GM18499 (cell line): ENCODE data around the gene UBXN7.
"Not testable (repeated sequence)": the region's sequence is repeated elsewhere in the genome, so short reads cannot be mapped to it uniquely, and the experiment has no call there.

Experiments
- ATAC-seq: cut with Tn5 transposase; IDR thresholded peaks from one replicate; pipeline ENCODE4 v1.9.1; 2021; ENCODE audit warnings: moderate number of reproducible peaks; ENCODE audit not compliant: insufficient read depth, unreplicated experiment

UBXN7 gene, protein sequence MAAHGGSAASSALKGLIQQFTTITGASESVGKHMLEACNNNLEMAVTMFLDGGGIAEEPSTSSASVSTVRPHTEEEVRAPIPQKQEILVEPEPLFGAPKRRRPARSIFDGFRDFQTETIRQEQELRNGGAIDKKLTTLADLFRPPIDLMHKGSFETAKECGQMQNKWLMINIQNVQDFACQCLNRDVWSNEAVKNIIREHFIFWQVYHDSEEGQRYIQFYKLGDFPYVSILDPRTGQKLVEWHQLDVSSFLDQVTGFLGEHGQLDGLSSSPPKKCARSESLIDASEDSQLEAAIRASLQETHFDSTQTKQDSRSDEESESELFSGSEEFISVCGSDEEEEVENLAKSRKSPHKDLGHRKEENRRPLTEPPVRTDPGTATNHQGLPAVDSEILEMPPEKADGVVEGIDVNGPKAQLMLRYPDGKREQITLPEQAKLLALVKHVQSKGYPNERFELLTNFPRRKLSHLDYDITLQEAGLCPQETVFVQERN

DNA sequence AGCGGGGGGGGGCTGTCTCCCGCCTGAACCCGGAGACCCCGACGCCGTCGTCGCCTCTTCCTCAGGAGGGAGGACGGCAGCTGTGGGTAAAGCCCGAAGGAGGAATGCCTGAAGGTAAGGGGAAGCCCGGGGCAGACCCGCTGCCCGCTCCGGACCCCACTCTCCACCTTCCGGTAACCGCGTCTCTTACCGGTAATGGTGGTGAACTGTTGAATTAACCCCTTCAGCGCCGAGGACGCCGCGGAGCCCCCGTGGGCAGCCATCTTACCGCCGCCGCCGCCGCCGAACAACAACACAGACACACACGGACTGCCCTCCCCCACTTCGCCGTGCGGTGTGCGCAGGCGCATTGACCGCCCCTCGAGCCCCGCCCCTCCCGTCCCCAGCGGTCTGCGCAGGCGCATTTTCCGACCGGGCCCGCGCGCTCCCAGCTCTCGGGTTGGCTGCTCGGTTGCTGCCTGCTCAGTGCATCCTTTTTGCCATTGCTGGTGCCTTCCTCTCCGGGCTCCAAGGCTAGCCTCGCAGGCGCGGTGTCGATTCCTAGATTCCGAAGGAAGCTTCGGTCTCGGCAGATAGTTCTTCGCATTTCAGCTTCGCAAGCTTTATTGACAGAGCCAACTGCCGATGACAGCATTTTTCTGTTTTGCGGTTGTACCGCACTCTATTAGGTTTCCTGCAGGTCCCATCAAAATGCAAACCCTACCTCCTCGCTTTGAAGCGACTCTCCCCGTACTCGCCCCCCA is at the start of gene UBXN7:
UBXN7 (minus strand) TSS at position 291 of the 743 bp plus-strand sequence; CDS start at position 263, 28 bp downstream.
- no peak for ATAC-seq

DNA sequence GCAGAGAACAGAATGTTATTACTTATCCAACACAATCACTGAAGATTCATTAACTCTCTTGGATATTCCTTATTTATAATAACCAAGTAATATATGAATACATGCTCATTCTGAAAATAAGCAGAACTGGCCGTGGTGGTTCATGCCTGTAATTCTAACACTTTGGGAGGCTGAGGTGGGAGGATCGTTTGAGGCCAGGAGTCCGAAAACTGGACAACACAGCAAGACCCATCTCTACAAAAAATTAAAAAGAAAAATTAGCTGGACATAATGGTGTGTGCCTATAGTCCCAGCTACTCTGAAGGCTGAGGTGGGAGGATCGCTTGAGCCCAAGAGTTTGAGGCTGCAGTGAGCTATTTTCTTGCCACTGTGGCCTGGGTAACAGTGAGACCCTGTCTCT is 45.5 kb upstream of the UBXN7 start:
- ATAC-seq: no peak

DNA sequence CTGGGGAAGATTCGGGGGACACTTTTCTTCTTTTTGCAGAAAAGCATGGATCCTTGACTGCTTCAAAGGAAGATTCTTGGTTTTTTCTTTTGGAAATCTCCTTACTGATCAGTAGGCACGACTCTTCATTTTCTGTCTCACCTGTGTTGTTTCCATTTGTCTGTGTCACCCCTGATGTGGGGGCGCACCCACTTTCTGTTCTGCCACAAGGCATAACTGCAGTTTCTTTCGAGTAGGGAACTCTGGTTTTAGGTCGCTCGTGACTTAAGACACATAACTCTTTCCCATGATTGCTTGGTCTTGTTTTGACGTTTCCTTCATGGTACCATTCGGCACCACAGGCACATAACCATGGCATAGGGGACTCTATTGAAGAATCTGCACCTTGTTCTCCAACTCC is 40.1 kb upstream of the UBXN7 start:
- no peak for ATAC-seq

DNA sequence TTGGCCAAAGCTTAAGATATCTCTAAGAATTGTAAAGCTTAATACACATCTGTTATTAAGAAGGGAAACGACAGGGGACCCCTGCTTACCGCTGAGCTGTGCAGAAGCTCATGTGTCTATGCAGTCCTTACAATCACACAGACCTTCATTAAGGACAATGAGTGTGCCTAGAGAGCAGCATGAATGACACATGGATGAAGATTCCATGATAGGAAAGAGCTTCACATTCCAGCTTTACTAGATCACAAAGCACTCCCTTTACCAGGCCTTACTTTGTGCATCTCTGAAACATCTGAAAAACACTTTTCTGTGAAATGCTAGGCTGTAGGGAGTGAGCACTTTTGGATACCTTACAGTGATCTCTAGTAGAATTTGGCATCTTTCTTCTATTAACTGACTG is 39.3 kb upstream of the UBXN7 start:
- no peak for ATAC-seq

DNA sequence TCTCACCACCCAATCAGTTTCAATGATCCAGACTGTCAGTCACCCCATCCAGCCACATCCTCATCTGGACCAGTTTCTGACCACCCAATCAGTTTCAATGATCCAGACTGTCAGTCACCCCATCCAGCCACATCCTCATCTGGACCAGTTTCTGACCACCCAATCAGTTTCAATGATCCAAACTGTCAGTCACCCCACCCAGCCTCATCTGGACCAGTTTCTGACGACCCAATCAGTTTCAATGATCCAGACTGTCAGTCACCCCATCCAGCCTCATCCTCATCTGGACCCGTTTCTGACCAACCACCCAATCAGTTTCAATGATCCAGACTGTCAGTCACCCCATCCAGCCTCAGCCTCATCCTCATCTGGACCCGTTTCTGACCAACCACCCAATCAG is 38.0 kb upstream of the UBXN7 start:
- ATAC-seq: not testable (repeated sequence)

DNA sequence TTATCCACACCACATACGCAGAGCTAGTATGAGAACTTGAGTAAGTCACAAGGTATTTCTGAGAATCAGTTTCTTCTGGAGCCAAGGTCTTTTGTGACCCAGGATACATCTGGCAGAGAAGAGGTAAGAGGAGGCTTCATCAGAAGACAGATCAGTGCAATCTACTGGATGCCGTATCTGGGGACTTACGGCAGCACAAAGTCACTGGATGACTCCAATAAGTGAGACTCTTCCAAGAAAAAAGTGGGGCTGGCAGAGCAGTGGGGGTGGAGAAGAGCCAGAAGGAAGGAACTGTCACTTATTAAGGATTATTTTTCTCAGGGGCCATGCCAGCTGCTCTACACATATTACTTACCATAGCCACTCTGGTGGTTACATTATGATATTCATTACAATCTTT is 31.6 kb upstream of the UBXN7 start:
- ATAC-seq: no peak

DNA sequence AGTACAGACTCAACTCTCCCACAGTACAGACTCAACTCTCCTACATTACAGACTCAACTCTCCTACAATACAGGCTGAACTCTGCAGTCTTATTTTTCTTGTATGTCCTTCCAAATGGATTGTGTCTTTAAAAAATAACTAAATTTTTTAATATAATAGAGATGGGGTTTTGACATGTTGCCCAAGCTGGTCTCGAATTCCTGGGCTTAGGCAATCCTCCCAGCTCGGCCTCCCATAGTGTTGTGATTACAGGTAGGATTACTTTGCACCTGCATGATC is 31.2 kb upstream of the UBXN7 start:
- ATAC-seq: no peak

DNA sequence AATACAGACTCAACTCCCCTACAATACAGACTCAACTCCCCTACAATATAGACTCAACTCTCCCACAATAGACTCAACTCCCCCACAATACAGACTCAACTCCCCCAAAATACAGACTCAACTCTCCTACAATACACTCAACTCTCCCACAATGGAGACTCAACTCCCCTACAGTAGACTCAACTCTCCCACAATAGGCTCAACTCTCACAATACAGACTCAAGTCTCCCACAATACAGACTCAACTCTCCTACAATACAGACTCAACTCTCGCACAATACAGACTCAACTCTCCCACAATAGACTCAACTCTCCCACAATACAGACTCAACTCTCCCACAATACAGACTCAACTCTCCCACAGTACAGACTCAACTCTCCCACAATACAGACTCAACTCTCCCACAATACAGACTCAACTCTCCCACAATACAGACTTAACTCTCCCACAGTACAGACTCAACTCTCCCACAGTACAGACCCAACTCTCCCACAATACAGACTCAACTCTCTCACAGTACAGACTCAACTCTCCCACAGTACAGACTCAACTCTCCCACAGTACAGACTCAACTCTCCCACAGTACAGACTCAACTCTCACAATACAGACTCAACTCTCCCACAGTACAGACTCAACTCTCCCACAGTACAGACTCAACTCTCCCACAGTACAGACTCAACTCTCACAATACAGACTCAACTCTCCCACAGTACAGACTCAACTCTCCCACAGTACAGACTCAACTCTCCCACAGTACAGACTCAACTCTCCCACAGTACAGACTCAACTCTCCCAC is 30.7 kb upstream of the UBXN7 start:
- not testable (repeated sequence) for ATAC-seq

DNA sequence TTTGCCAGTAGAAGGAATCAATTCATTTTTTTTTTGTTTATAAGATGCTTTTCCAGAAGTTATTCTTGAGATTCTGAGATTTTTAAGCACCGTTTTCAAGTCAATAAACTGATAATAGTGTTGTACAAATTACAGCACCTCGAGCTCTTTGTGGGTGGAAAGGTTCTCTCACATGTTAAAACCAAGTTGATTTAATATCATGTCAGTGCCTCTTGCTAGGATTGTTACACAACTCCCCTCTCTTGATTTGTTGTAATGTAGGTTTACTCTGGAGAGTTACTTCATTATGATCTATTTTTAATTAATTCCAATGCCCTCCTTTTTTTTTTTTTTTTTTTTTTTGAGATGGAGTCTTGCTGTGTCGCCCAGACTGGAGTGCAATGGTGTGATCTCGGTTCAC is 25.8 kb upstream of the UBXN7 start:
- ATAC-seq: no peak

DNA sequence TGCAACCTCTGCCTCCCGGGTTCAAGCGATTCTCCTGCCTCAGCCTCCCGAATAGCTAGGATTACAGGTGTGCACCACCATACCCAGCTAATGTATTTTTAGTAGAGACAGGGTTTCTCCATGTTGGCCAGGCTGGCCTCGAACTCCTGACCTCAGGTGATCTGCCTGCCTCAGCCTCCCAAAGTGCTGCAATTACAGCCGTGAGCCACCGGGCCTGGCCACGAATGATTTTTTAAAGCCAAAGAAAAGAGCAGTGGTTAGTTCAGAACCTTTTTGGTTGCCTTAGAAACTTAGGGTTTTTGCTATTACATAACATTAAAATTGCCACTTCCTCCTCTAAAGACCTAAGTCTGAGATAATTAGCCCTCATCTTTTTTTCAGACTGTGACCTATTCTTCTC is 25.2 kb upstream of the UBXN7 start:
- not testable (repeated sequence) for ATAC-seq

DNA sequence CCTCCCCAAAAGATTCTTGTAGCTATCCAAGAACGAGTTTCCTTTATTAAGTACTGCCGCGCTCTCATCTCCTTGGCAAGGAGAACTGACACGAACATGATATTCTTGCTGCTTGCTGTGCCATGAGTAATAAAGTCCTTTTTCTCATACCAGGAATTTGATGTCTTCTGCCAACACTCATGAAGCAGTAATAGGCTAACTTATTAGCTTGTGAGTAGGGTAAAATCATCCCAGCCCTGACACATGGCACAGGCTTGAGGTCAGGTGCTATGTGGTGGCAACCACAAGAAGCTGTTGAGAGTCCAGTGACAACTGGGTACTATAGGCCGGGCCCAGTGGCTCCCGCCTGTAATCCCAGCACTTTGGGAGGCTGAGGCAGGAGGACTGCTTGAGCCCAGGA is 22.7 kb upstream of the UBXN7 start:
- ATAC-seq: no peak

DNA sequence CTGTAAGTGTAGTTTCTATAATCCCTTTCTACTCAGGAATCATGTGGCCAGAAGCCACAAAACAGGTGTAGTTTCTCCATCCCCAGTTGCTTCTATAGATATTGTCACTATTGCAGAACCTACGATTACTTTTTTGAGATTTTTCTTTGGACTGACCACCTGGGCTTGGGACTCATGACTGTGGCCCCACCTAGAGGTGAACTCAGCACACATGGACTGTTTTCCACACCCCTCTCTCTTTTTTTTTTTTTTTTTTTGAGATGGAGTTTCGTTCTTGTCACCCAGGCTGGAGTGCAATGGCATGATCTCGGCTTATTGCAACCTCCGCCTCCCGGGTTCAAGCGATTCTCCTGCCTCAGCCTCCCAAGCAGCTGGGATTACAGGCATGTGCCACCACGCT is 13.2 kb upstream of the UBXN7 start:
- not testable (repeated sequence) for ATAC-seq

DNA sequence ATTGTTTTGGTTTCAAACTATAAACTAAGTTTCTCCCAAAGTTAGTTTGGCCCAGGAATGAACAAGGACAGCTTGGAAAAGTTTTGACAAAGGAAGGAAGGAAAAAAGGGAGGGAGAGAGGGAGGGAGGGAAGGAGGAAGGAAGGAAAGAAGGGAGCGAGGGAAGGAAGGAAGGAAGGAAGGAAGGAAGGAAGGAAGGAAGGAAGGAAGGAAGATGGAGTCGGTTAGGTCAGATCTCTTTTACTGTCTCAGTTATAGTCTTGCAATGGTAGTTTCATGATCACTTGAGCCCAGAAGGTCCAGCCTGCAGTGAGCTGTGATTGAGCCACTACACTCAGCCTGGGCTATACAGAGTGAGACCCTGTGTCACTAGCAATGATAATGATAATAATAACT is 12.3 kb upstream of the UBXN7 start:
- ATAC-seq: no peak

DNA sequence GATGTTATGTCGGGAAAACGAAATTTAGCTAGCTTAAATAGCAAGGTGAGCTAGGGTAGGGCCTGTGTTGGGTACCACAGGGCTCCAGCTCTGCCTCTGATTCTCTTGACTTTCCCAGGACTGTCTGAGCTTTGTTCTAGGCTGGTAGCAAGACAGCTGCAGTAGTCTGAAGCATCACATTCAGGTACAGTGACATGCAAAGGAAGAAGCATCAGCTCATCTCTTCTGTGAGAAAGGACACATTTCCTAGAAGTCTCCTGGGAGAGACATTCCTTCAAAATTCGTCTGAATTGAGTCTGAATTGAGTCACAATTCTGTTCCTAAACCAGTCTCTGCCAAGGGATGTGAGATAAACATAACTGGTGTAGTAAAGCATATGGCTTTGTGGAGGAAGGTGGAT is 8.5 kb upstream of the UBXN7 start:
- ATAC-seq: peak; percentile 13

DNA sequence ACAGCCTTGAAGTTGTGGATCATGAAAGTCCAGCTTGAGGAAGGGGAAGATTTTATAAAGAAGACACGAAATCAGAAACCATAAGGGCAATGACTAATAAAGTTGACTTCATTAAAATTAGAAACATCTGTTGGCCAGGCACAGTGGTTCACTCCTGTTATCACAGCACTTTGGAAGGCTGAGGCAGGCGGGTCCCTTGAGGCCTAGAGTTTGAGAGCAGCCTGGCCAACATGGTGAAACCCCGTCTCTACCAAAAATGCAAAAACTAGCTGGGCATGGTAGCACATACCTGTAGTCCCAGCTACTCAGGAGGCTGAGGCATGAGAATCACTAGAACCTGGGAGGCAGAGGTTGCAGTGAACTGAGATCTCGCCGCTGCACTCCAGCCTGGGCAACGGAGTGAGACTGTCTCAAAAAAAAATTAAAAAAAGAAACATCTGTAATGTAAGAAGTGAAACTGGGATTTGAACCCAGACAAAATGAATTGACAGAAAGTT is 7.9 kb upstream of the UBXN7 start:
- peak; percentile 37 for ATAC-seq

DNA sequence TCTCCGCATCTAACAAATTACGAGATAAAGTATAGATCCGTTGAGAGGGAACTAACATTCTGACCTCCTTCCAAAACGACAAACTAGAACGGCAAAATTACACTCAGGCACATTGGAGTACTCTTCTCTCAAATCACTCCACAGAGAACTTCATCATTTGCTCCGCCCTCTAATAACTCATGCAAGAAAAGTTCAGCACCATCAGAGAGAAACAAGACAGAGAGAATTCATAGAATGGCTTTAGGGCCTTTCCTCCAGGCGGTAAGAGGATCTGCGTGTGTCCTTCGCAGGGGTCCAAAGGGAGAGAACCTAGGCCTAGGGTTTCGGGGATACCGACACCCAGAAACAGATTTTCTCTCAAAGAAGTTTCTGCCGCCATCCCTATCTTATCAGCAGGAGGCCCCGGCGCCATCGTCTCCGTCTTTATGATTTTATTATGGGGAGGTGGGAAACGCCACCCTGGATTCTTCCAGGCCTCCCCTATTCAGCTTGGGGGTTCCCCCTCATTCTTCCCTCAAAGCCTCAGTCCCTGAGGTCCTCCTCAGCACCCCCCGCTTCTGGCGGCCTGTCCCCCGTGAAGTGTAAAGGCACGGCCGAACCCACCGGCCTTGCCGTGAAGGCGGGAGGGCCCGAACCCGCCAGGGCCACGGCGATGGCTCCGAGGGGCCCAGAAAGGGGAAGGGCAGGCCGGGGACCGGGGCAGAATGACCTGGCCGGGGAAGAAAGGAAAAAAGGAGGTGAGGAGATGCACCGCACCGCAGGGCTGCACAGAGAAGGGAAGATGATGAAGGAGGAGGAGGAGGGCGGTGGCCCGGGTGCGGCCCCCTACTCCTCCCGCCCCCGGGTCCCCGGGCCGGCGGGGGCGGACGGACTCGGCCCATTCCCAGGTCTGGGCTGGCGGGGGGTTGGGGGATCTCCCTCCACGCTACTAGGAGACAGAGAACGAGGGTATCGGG is 768 bp downstream of the UBXN7 start:
- ATAC-seq: no peak

DNA sequence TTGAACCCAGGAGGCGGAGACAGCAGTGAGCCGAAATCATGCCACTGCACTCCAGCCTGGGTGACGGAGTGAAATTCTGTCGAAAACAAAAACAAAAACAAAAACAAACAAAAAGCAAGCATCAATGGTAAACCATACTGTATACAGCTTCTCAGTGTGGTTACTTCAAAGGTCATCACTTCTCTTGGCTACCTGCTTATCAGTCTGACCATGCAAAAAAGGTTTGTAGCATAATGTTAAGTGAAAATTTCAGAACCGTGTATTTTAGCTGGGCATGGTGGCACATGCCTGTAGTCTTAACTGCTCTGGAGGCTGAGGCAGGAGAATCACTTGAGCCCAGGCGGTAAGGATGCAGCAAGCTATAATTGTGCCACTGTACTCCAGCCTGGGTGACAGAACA is 4.2 kb downstream of the UBXN7 start:
- no peak for ATAC-seq

DNA sequence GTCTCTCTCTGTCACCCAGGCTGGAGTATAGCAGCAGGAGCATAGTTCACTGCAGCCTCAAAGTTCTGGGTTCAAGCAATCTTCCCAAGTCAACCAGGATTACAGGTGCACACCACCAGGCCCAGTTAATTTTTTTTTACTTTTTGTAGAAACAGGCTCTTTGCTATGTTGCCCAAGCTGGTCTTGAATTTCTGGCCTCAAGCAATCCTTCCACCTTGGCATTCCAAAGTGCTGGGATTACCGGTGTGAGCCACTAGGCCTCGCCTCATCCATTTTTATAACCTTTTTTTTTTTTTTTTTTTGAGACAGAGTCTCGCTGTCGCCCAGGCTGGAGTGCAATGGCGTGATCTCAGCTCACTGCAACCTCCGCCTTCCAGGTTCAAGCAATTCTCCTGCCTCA is 7.8 kb downstream of the UBXN7 start:
- not testable (repeated sequence) for ATAC-seq

DNA sequence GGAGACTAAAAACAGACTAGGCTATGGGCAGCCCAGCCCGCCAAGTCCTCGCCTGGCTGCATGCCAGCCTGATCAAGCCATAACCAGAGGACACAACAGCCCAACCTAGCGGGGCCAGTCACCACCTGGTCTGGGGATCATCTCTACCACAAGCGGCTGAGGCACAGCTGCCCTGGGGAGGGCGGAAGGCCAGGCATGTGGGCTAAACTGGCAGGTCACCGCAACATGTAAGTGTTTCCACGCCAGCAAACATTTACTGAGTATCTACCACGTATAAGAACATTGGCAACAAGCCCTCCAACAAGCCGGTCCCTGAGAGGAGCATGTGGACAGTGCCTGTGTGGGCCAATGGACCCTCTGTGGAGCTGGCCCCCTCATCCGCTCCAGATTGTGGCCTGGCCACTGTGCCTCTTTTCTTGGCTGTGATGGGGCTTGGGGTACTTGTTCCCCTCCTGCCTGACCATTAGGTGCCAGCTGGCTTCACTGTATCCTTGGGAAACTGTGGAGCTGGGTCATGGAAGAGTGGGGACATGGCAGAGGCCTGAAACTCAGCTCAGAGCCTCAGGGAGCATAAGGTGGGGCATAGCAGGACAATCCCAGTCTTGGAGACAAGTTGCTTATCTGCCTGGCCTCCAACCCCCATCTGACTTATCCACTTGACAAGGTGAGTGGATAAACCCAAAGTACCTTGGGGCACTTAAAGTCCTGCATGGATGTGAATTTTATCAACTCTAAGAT is 9.0 kb downstream of the UBXN7 start:
- ATAC-seq: no peak
